Measurements from ENCODE around the gene ANKRD33. TPM values are rescaled to one million over a fixed set of nuclear protein-coding genes. Genes with fewer than 3 reads are reported as not detected.

Gene ANKRD33
- total and polyA plus RNA-seq, 2 of the 8 experiments (the other 6 are each of a cell fraction or from before 2014, with no cell fraction given): 0.41 to 0.53 TPM

DNA sequence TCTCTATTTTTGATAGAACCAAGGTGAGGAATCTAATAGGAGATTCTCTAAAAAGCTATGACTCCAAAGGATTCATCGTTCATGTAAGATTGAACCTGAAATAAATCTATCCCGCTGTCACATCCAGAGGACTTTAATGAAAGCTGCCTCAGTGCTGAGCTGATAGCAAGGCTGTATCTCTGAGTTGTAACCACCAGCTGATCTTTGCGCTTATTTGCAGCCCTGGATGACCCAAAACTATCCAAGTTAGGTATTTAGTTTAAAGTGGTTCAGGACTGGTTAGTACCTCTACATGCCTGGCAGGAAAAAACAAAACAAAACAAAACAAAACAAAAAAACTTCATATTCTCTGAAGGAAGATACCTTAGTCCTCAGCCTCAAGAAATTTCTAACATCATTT is 8.8 kb upstream of the ANKRD33 start:
- no peaks in the 10 kb centered on the region for H3K79me2 ChIP-seq (ENCODE audit: control insufficient read depth in 1 of 2, insufficient read depth in 2 of 2, low read length in 2 of 2)
- no peak overlapping the region for H3K18ac ChIP-seq (ENCODE audit: extremely low read depth, low read length)
- H3K4me2 ChIP-seq (ENCODE audit: insufficient read depth in 1 of 2, low read depth in 2 of 2, low read length in 2 of 2): no peak overlapping the region
- no peak overlapping the region for H4K8ac ChIP-seq (ENCODE audit: extremely low read depth, insufficient read depth, low read length)
- no peak overlapping the region for H2BK15ac ChIP-seq (ENCODE audit: low read length)
- H2AK5ac ChIP-seq (ENCODE audit: low read depth, low read length): no peak overlapping the region
- no peak overlapping the region for H2BK12ac ChIP-seq (ENCODE audit: low read depth, low read length)
- H4K5ac ChIP-seq (ENCODE audit: insufficient read length, low read depth, low read length): no peak overlapping the region
- H2BK5ac ChIP-seq (ENCODE audit: low read depth, low read length): no peak overlapping the region
- no peak overlapping the region for H2AFZ ChIP-seq (ENCODE audit: low read length)
- DNase-seq (ENCODE audit: low read depth in 1 of 2, low spot score in 2 of 2): no peak
- CTCF ChIA-PET (ENCODE audit: partially characterized antibody): interaction anchor here (0.6 to 1.6 kb wide), 12 partner anchors 10 to 345 kb away, joined by 3 to 5 read pairs (median 3); a partner anchor contains a TSS
- H3K14ac ChIP-seq (ENCODE audit: insufficient read length): no peak overlapping the region
- H4K20me1 ChIP-seq (replicated peaks in 1 of 2; ENCODE audit: control insufficient read depth in 1 of 2, insufficient read depth in 2 of 2, low read length in 2 of 2): peaks cover 0 to 1% of the 10 kb centered on the region in 2 experiments
- H4K91ac ChIP-seq (replicated peaks; ENCODE audit: insufficient read length, low read length): no peak overlapping the region
- no peak overlapping the region for H3K4me3 ChIP-seq (ENCODE audit: extremely low read depth in 1 of 4, insufficient read depth in 2 of 4, low read depth in 3 of 4, low read length in 4 of 4)
- WGBS, 2 experiments (ENCODE audit: extremely low coverage in 1 of 2, insufficient coverage in 1 of 2, insufficient read length in 1 of 2, insufficient replicate concordance in 2 of 2, low coverage in 1 of 2, low lambda C conversion rate in 2 of 2, missing lambda C conversion rate in 1 of 2): 96% methylated on average over 3 of the region's 3 CpGs; no CpG with 5 or more reads in 1 of the 2 experiments
- no peak for FAIRE-seq
- no peak overlapping the region for H3K23ac ChIP-seq (ENCODE audit: insufficient read length)
- no peak overlapping the region for H3K27ac ChIP-seq (ENCODE audit: low read depth, low read length)
- no peaks in the 10 kb centered on the region for H3K36me3 ChIP-seq (ENCODE audit: control insufficient read depth in 2 of 4, insufficient read depth in 4 of 4, low read length in 3 of 4)
- POLR2A ChIA-PET (ENCODE audit: partially characterized antibody): interaction anchor here (0.9 to 1.1 kb wide), 3 partner anchors 11 to 47 kb away, joined by 3 read pairs; no protein-coding TSS in a partner anchor
- no peak overlapping the region for H3K56ac ChIP-seq (replicated peaks; ENCODE audit: insufficient read length, low read depth, low read length)
- H3K4ac ChIP-seq (replicated peaks; ENCODE audit: insufficient read length, low read depth, low read length): no peak overlapping the region
- no peak overlapping the region for H2BK20ac ChIP-seq (ENCODE audit: low read length)
- H3K9me3 ChIP-seq (ENCODE audit: insufficient read depth in 2 of 2, low read depth in 1 of 2, low read length in 1 of 2): no peaks in the 10 kb centered on the region
- no peak overlapping the region for H2BK120ac ChIP-seq (replicated peaks; ENCODE audit: low read depth, low read length)
- no peaks in the 10 kb centered on the region for H3K23me2 ChIP-seq (ENCODE audit: low read depth, low read length)
- no peaks in the 10 kb centered on the region for H3K79me1 ChIP-seq (ENCODE audit: low read depth, low read length)
- no peak overlapping the region for H3K9ac ChIP-seq (replicated peaks in 1 of 4; ENCODE audit: extremely low read depth in 1 of 4, low read depth in 3 of 4, low read length in 3 of 4)
- no peaks in the 10 kb centered on the region for H3K4me1 ChIP-seq (replicated peaks in 1 of 4; ENCODE audit: control insufficient read depth in 3 of 4, insufficient read depth in 4 of 4, low read length in 3 of 4)
- H3K27me3 ChIP-seq (replicated peaks in 1 of 4; ENCODE audit: control insufficient read depth in 3 of 4, extremely low read depth in 1 of 4, insufficient read depth in 3 of 4, low read length in 3 of 4): no peaks in the 10 kb centered on the region
- TF ChIP-seq PHF8 (conservative IDR thresholded peaks at IDR 0.05; ENCODE audit: low read depth, low read length) (no peak), BACH1 (IDR thresholded peaks at IDR 0.05; ENCODE audit: low read length) (no peak)

Data from H1 (cell line).